IMR-90 (cell line): Measurements from ENCODE around the gene DMXL1. TPM values are rescaled to one million over a fixed set of nuclear protein-coding genes. Genes with fewer than 3 reads are reported as not detected.

Source experiments
- ATAC-seq: fragments of 200-7000 bp; cut with Tn5 transposase; 2 replicates; pipeline ENCODE4 v1.9.1; 2020; ENCODE audit warnings: low read depth, mild to moderate bottlenecking, moderate library complexity
- BruUV-seq: library from RNA; stranded (reverse); fragments of 400-500 nt; replicated peaks from 2 replicates; lab custom pipeline; 2021; lab: Mats Ljungman, UMichigan
- CTCF ChIA-PET: fragments of 300-600 bp; formaldehyde crosslinking; extraction: SDS; loops from one replicate; lab custom pipeline; 2021; ENCODE audit warnings: antibody characterized with exemption; lab: Yijun Ruan, JAX
- POLR2A ChIA-PET: fragments of 300-600 bp; sonication (Branson Sonifier 250); formaldehyde crosslinking; loops from one replicate; lab custom pipeline; 2022; ENCODE audit warnings: antibody characterized with exemption; ENCODE audit not compliant: unreplicated experiment; lab: Charles Lee
- DNase-seq: peaks from one replicate; pipeline ENCODE4 v3.0.0; 2013
- H2AFZ ChIP-seq: replicated peaks from 2 replicates; pipeline ENCODE3; 2013; ENCODE audit warnings: low read length, mild to moderate bottlenecking; ENCODE audit not compliant: poor library complexity
- H2AK5ac ChIP-seq: 2 replicates; pipeline ENCODE4 v1.6.1; 2013; ENCODE audit warnings: low read depth, low read length, inconsistent platforms
- H2AK9ac ChIP-seq: replicated peaks from 2 replicates; pipeline ENCODE3; 2013; ENCODE audit warnings: mild to moderate bottlenecking, low read depth, low read length, moderate library complexity; ENCODE audit not compliant: poor library complexity
- H2BK120ac ChIP-seq: 2 replicates; pipeline ENCODE4 v1.6.1; 2013; ENCODE audit warnings: low read depth, low read length, inconsistent platforms
- H2BK15ac ChIP-seq: 3 replicates; pipeline ENCODE4 v1.6.1; 2013; ENCODE audit warnings: low read depth, low read length, inconsistent platforms
- H2BK20ac ChIP-seq: 2 replicates; pipeline ENCODE4 v1.6.1; 2013; ENCODE audit warnings: low read depth, mild to moderate bottlenecking, inconsistent platforms, low read length, moderate library complexity
- H2BK5ac ChIP-seq: 2 replicates; pipeline ENCODE4 v1.6.1; 2013; ENCODE audit warnings: mild to moderate bottlenecking, low read depth, low read length, inconsistent platforms; ENCODE audit not compliant: poor library complexity, severe bottlenecking
- H3K14ac ChIP-seq: replicated peaks from 2 replicates; pipeline ENCODE4 v1.6.1; 2013; ENCODE audit warnings: low read depth, low read length, inconsistent platforms
- H3K18ac ChIP-seq: 2 replicates; pipeline ENCODE4 v1.6.1; 2013; ENCODE audit warnings: low read depth, low read length, control low read depth
- H3K23ac ChIP-seq: 2 replicates; pipeline ENCODE4 v1.6.1; 2013; ENCODE audit warnings: low read depth, low read length, inconsistent platforms
- H3K27ac ChIP-seq: 2 replicates; pipeline ENCODE4 v1.5.1; 2013; ENCODE audit warnings: mild to moderate bottlenecking, control low read depth, low read length; ENCODE audit not compliant: insufficient read depth
- H3K27me3 ChIP-seq: 2 replicates; pipeline ENCODE4 v1.6.1; 2013; ENCODE audit warnings: low read length; ENCODE audit not compliant: control insufficient read depth, insufficient read depth
- H3K36me3 ChIP-seq: 2 replicates; pipeline ENCODE4 v1.6.1; 2013; ENCODE audit warnings: low read length, mixed read lengths; ENCODE audit not compliant: control insufficient read depth, insufficient read depth
- H3K4ac ChIP-seq: 2 replicates; pipeline ENCODE4 v1.6.1; 2013; ENCODE audit warnings: low read depth, low read length, inconsistent platforms
- H3K4me1 ChIP-seq: 2 replicates; pipeline ENCODE4 v1.6.1; 2013; ENCODE audit warnings: low read length, mixed read lengths; ENCODE audit not compliant: control insufficient read depth, insufficient read depth
- H3K4me2 ChIP-seq: 2 replicates; pipeline ENCODE4 v1.6.1; 2013; ENCODE audit warnings: low read depth, mild to moderate bottlenecking, control low read depth, low read length, moderate library complexity
- H3K4me3 ChIP-seq: 2 replicates; pipeline ENCODE4 v1.5.1; 2013; ENCODE audit warnings: low read depth, mild to moderate bottlenecking, control low read depth, low read length, moderate library complexity; ENCODE audit not compliant: insufficient read depth
- H3K56ac ChIP-seq: 2 replicates; pipeline ENCODE4 v1.6.1; 2013; ENCODE audit warnings: low read length, inconsistent platforms; ENCODE audit not compliant: insufficient read depth; ENCODE audit errors: extremely low read depth
- H3K79me1 ChIP-seq, 2 experiments: 2 replicates each; pipeline ENCODE4 v1.6.1; 2013; ENCODE audit warnings: low read length in 2 of 2, inconsistent platforms in 1 of 2, low read depth in 1 of 2
- H3K9ac ChIP-seq: 2 replicates; pipeline ENCODE4 v1.6.1; 2013; ENCODE audit warnings: low read depth, low read length, control low read depth
- H3K9me1 ChIP-seq: 2 replicates; pipeline ENCODE4 v1.6.1; 2013; ENCODE audit warnings: low read length, inconsistent platforms; ENCODE audit not compliant: insufficient read depth
- H3K9me3 ChIP-seq: 2 replicates; pipeline ENCODE4 v1.6.1; 2013; ENCODE audit warnings: low read length; ENCODE audit not compliant: control insufficient read depth, insufficient read depth
- H4K20me1 ChIP-seq: 2 replicates; pipeline ENCODE4 v1.6.1; 2013; ENCODE audit warnings: low read length, inconsistent platforms; ENCODE audit not compliant: insufficient read depth
- H4K5ac ChIP-seq: 2 replicates; pipeline ENCODE4 v1.6.1; 2013; ENCODE audit warnings: mild to moderate bottlenecking, low read depth, low read length, control low read depth
- H4K8ac ChIP-seq, 2 experiments: 2 replicates each; pipeline ENCODE4 v1.6.1; 2013; ENCODE audit warnings: low read depth in 2 of 2, low read length in 2 of 2, control low read depth in 1 of 2, inconsistent platforms in 1 of 2
- H4K91ac ChIP-seq: 2 replicates; pipeline ENCODE4 v1.6.1; 2013; ENCODE audit warnings: low read depth, low read length, inconsistent platforms; ENCODE audit not compliant: insufficient read depth
- BHLHE40 ChIP-seq: fragments of 150-350 bp; IDR thresholded peaks from 2 replicates; pipeline ENCODE4 v1.6.1; 2016; ENCODE audit warnings: mild to moderate bottlenecking, low read depth, low read length
- CEBPB ChIP-seq: IDR thresholded peaks from 2 replicates; pipeline ENCODE4 v1.6.1; 2012; ENCODE audit warnings: low read depth, low read length, improper control_type of control experiment
- CHD1 ChIP-seq: IDR thresholded peaks from 2 replicates; pipeline ENCODE4 v1.6.1; 2012; ENCODE audit warnings: low read depth, low read length, improper control_type of control experiment
- MAFK ChIP-seq: IDR thresholded peaks from 2 replicates; pipeline ENCODE4 v1.6.1; 2012; ENCODE audit warnings: low read depth, low read length, improper control_type of control experiment
- MAZ ChIP-seq: IDR thresholded peaks from 2 replicates; pipeline ENCODE4 v1.6.1; 2012; ENCODE audit warnings: low read depth, mild to moderate bottlenecking, low read length, improper control_type of control experiment, moderate library complexity, borderline replicate concordance
- MXI1 ChIP-seq: IDR thresholded peaks from 2 replicates; pipeline ENCODE4 v1.6.1; 2012; ENCODE audit warnings: low read depth, mild to moderate bottlenecking, low read length, moderate library complexity, borderline replicate concordance
- NFE2L2 ChIP-seq: fragments of 150-350 bp; IDR thresholded peaks from 2 replicates; pipeline ENCODE4 v1.6.1; 2016; ENCODE audit warnings: low read depth, mild to moderate bottlenecking, low read length
- POLR2A ChIP-seq: IDR thresholded peaks from 2 replicates; pipeline ENCODE4 v1.6.1; 2012; ENCODE audit warnings: mild to moderate bottlenecking, low read depth, low read length
- RAD21 ChIP-seq: IDR thresholded peaks from 2 replicates; pipeline ENCODE4 v1.6.1; 2012; ENCODE audit warnings: low read length, improper control_type of control experiment
- RFX5 ChIP-seq: IDR thresholded peaks from 2 replicates; pipeline ENCODE4 v1.8.0; 2012; ENCODE audit warnings: low read depth, mild to moderate bottlenecking, low read length, moderate library complexity
- SMC3 ChIP-seq: fragments of 150-350 bp; IDR thresholded peaks from 2 replicates; pipeline ENCODE4 v1.6.1; 2016; ENCODE audit warnings: low read depth, mild to moderate bottlenecking, antibody characterized with exemption, low read length, moderate library complexity
- WGBS, 2 experiments: methylation state at CpG; one replicate each; pipeline versions ENCODE4 v1.1.5 to v1.1.7; 2013; ENCODE audit warnings: missing lambda C conversion rate in 2 of 2; ENCODE audit not compliant: insufficient read length in 1 of 2; ENCODE audit errors: extremely low coverage in 2 of 2; 5-methylcytosine and 5-hydroxymethylcytosine counted together
- dilution Hi-C: fragments of 300-500 bp; cut with HindIII; formaldehyde crosslinking; loops from one replicate; pipeline ENCODE4 v1.14.3; 2018; ENCODE audit warnings: low sequenced_read_pairs; ENCODE audit not compliant: unreplicated experiment
- in situ Hi-C: fragments of 300-500 bp; cut with MboI; formaldehyde crosslinking; loops from 3 replicates; pipeline ENCODE4 v1.14.3; 2019; ENCODE audit warnings: low sequenced_read_pairs, inconsistent platforms, mixed read lengths
- intact Hi-C: fragments of 100-400 bp; cut with micrococcal nuclease; formaldehyde crosslinking; loops from 2 replicates; pipeline ENCODE4 v1.10.0; 2022
- polyA plus RNA-seq, 3 experiments: library from polyadenylated mRNA; depleted of rRNA; stranded (reverse); fragments of >200 nt; gene quantifications; 2 replicates each; pipeline ENCODE4 v1.2.3, GENCODE V29; 2012; ENCODE audit warnings: low replicate concordance in 1 of 3
- total RNA-seq: library from RNA; depleted of rRNA; stranded (reverse); fragments of >200 nt; gene quantifications from 2 replicates; pipeline ENCODE4 v1.2.3, GENCODE V29; 2012
- TF ChIP-seq, protein P1 (sequence below): fragments of 150-350 bp; IDR thresholded peaks from 2 replicates; pipeline ENCODE4 v1.6.1; 2017; ENCODE audit warnings: mild to moderate bottlenecking, antibody characterized with exemption, low read length, low read depth
- TF ChIP-seq, protein P2 (sequence below): fragments of 150-350 bp; IDR thresholded peaks from 2 replicates; pipeline ENCODE4 v1.6.1; 2016; ENCODE audit warnings: low read depth, mild to moderate bottlenecking, low read length, moderate library complexity, borderline replicate concordance
- TF ChIP-seq, protein P3 (sequence below): conservative IDR thresholded peaks from 2 replicates; pipeline ENCODE4 v1.5.1; 2012; ENCODE audit warnings: mild to moderate bottlenecking, low read depth, low read length, improper control_type of control experiment

DMXL1 gene
- total and polyA plus RNA-seq, 2 of the 4 experiments (the other 2 are of a cell fraction) = 8.1 to 21.5 TPM

DNA sequence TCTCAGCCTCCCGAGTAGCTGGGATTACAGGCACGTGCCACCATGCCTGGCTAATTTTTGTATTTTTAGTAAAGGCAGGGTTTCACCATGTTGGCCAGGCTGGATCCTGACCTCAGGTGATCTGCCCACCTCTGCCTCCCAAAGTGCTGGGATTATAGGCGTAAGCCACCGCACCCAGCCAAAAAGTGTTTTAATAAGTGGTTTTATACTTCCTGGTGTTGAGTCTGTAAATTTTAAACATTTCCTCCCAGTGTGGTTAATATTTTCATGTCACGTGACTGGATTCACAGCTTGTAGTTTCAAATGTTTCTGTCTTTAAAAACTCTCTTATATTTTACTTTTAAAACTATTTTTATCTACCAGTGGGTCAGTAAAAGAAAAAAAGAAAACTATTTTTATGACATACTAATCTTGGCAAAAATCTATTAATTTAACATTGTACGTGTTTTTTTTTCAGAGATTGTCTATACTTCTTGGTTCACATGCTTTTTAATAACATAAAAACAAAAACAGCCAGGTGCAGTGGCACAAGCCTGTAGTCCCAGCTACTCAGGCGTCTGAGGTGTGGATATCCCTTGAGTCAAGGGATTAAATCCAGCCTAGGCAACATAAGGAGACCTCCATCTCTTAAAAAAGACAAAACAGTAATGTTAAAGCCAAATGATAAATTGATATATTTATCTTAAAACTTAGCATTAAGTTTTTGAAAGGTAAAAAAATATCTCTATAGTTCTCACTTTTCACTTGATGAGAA, 117.1 kb downstream of the DMXL1 start:
- no peak overlapping the region for H3K56ac ChIP-seq
- no CpG with 5 or more reads among the region's 7 CpGs for WGBS, 2 experiments
- POLR2A ChIA-PET = no interaction called here
- no peak overlapping the region for H3K27ac ChIP-seq
- no peak overlapping the region for H2AK9ac ChIP-seq
- no peak overlapping the region for H4K5ac ChIP-seq
- no peak overlapping the region for H4K91ac ChIP-seq
- intact Hi-C loops (no loop called here), dilution Hi-C loops (no loop called here), in situ Hi-C loops (no loop called here)
- no peaks in the 10 kb centered on the region for H3K4me1 ChIP-seq
- no peak overlapping the region for H3K4ac ChIP-seq
- no peak overlapping the region for H3K14ac ChIP-seq
- H2BK120ac ChIP-seq = no peak overlapping the region
- no peaks in the 10 kb centered on the region for H4K20me1 ChIP-seq
- H2BK15ac ChIP-seq = no peak overlapping the region
- TF ChIP-seq BHLHE40 (no peak), NFE2L2 (no peak), RFX5 (no peak), POLR2A (no peak), CEBPB (no peak), CHD1 (no peak), MXI1 (no peak), MAZ (no peak), RAD21 (no peak), SMC3 (no peak), MAFK (no peak)
- TF ChIP-seq, protein P1, sequence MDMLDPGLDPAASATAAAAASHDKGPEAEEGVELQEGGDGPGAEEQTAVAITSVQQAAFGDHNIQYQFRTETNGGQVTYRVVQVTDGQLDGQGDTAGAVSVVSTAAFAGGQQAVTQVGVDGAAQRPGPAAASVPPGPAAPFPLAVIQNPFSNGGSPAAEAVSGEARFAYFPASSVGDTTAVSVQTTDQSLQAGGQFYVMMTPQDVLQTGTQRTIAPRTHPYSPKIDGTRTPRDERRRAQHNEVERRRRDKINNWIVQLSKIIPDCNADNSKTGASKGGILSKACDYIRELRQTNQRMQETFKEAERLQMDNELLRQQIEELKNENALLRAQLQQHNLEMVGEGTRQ = no peak
- TF ChIP-seq, protein P2, sequence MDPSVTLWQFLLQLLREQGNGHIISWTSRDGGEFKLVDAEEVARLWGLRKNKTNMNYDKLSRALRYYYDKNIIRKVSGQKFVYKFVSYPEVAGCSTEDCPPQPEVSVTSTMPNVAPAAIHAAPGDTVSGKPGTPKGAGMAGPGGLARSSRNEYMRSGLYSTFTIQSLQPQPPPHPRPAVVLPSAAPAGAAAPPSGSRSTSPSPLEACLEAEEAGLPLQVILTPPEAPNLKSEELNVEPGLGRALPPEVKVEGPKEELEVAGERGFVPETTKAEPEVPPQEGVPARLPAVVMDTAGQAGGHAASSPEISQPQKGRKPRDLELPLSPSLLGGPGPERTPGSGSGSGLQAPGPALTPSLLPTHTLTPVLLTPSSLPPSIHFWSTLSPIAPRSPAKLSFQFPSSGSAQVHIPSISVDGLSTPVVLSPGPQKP = no peak
- TF ChIP-seq, protein P3, sequence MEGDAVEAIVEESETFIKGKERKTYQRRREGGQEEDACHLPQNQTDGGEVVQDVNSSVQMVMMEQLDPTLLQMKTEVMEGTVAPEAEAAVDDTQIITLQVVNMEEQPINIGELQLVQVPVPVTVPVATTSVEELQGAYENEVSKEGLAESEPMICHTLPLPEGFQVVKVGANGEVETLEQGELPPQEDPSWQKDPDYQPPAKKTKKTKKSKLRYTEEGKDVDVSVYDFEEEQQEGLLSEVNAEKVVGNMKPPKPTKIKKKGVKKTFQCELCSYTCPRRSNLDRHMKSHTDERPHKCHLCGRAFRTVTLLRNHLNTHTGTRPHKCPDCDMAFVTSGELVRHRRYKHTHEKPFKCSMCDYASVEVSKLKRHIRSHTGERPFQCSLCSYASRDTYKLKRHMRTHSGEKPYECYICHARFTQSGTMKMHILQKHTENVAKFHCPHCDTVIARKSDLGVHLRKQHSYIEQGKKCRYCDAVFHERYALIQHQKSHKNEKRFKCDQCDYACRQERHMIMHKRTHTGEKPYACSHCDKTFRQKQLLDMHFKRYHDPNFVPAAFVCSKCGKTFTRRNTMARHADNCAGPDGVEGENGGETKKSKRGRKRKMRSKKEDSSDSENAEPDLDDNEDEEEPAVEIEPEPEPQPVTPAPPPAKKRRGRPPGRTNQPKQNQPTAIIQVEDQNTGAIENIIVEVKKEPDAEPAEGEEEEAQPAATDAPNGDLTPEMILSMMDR = no peak
- CTCF ChIA-PET = no interaction called here
- no peak overlapping the region for H2AK5ac ChIP-seq
- H2BK20ac ChIP-seq = no peak overlapping the region
- no peak overlapping the region for H2AFZ ChIP-seq
- H3K23ac ChIP-seq = no peak overlapping the region
- no peak overlapping the region for H3K4me2 ChIP-seq
- H3K27me3 ChIP-seq = no peaks in the 10 kb centered on the region
- no peak overlapping the region for H3K4me3 ChIP-seq
- DNase-seq = no peak
- no peak overlapping the region for H4K8ac ChIP-seq
- H2BK5ac ChIP-seq = no peak overlapping the region
- no peaks in the 10 kb centered on the region for H3K9me3 ChIP-seq
- no peak overlapping the region for H3K18ac ChIP-seq
- ATAC-seq = no peak
- H3K79me1 ChIP-seq = no peaks in the 10 kb centered on the region
- no peaks in the 10 kb centered on the region for H3K9me1 ChIP-seq
- H3K36me3 ChIP-seq = peaks cover 2% of the 10 kb centered on the region
- no TSS peak for BruUV-seq
- no peak overlapping the region for H3K9ac ChIP-seq
